ENCODE measurements around the gene CHKA. TPM values are rescaled to one million over a fixed set of nuclear protein-coding genes. Genes with fewer than 3 reads are reported as not detected.

The CHKA gene
- total and polyA plus RNA-seq, 2 experiments from 2014 or later, result 37.1 to 94.4 TPM

- TF ChIP-seq ZNF462 (CRISPR knock-in tag; IDR thresholded peaks at IDR 0.05) (no peak), CREB1 (CRISPR knock-in tag; IDR thresholded peaks at IDR 0.05; ENCODE audit: low read depth) (no peak), CTCF (conservative IDR thresholded peaks at IDR 0.05; ENCODE audit: low read depth in 2 of 2) (no peak), ETS1 (IDR thresholded peaks at IDR 0.05) (no peak), POLR2AphosphoS5 (IDR thresholded peaks at IDR 0.05; ENCODE audit: low read depth) (no peak; the same call in none of the 2 replicates), ZNF331 (CRISPR knock-in tag; IDR thresholded peaks at IDR 0.05; ENCODE audit: low read depth) (no peak)
Measured at GRCh38 chr11:68052137-68052873, 68.9 kb downstream of the CHKA start (continued).
